Measurements from ENCODE around the gene TMEM225B.

DNA sequence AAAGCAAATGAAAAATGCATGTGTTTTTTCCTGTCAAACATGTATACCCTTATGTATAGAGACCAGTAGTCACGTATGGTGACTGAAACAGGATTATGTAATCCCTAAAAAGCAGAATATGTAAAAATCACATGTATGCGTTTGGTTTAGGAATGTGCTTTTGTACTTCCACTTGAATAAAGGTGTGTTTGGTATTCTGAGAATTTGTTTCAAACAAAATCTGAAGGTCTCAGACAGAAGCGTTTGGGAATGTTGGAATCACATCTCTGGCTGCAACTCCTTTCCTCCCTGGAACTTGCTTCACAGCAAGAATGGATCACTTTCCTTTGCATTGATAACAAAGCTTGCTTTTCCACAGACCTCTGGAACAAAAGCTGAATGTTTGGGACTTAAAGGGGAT is 21.8 kb upstream of the TMEM225B start:
- TF ChIP-seq, protein P1, sequence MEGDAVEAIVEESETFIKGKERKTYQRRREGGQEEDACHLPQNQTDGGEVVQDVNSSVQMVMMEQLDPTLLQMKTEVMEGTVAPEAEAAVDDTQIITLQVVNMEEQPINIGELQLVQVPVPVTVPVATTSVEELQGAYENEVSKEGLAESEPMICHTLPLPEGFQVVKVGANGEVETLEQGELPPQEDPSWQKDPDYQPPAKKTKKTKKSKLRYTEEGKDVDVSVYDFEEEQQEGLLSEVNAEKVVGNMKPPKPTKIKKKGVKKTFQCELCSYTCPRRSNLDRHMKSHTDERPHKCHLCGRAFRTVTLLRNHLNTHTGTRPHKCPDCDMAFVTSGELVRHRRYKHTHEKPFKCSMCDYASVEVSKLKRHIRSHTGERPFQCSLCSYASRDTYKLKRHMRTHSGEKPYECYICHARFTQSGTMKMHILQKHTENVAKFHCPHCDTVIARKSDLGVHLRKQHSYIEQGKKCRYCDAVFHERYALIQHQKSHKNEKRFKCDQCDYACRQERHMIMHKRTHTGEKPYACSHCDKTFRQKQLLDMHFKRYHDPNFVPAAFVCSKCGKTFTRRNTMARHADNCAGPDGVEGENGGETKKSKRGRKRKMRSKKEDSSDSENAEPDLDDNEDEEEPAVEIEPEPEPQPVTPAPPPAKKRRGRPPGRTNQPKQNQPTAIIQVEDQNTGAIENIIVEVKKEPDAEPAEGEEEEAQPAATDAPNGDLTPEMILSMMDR (conservative IDR thresholded peaks at IDR 0.05; ENCODE audit: low read depth, low read length) = no peak
- no peak for TF ChIP-seq CHD1 (IDR thresholded peaks at IDR 0.05; ENCODE audit: low read depth, low read length)
- TF ChIP-seq RAD21 (IDR thresholded peaks at IDR 0.05; ENCODE audit: low read length) = no peak
- no peak for TF ChIP-seq RCOR1 (IDR thresholded peaks at IDR 0.05; ENCODE audit: insufficient replicate concordance, low read length)
- no peak for TF ChIP-seq POLR2A (IDR thresholded peaks at IDR 0.05; ENCODE audit: low read depth, low read length)
- no peak for TF ChIP-seq MAFK (IDR thresholded peaks at IDR 0.05; ENCODE audit: low read depth, low read length)
- no peak for TF ChIP-seq FOS (IDR thresholded peaks at IDR 0.05; ENCODE audit: low read depth, low read length)
- no peak for TF ChIP-seq USF2 (IDR thresholded peaks at IDR 0.05; ENCODE audit: low read depth, low read length)
- no peak for TF ChIP-seq SMC3 (IDR thresholded peaks at IDR 0.05; ENCODE audit: low read depth, low read length)
- TF ChIP-seq MXI1 (IDR thresholded peaks at IDR 0.05; ENCODE audit: borderline replicate concordance, low read depth, low read length) = no peak
- no peak for TF ChIP-seq NFE2L2 (IDR thresholded peaks at IDR 0.05; ENCODE audit: low read depth, low read length)
- no peak for TF ChIP-seq CEBPB (IDR thresholded peaks at IDR 0.05; ENCODE audit: low read depth, low read length)
- no peak for TF ChIP-seq ELK1 (IDR thresholded peaks at IDR 0.05; ENCODE audit: borderline replicate concordance, low read depth, low read length)

Data from IMR-90 (cell line).